HepG2 (cell line): ENCODE results near the gene TEAD3. TPM values are rescaled to one million over a fixed set of nuclear protein-coding genes. Genes with fewer than 3 reads are reported as not detected.

Experiments used
- CCDC6 ChIP-seq: sonication (generic); formaldehyde crosslinking; IDR thresholded peaks from 2 replicates; pipeline ENCODE4 v1.8.1; 2022; ENCODE audit warnings: mild to moderate bottlenecking, missing genetic modification reagents, moderate library complexity
- EED ChIP-seq: sonication (generic); formaldehyde crosslinking; IDR thresholded peaks from 2 replicates; pipeline ENCODE4 v1.5.0; 2020; ENCODE audit warnings: mild to moderate bottlenecking, missing genetic modification reagents
- ERF ChIP-seq: IDR thresholded peaks from 2 replicates; pipeline ENCODE4 v1.6.1; 2018; ENCODE audit warnings: missing biosample characterization, missing genetic modification reagents
- HNF4A ChIP-seq: sonication (generic); formaldehyde crosslinking; IDR thresholded peaks from 2 replicates; pipeline ENCODE4 v1.4.0; 2020; ENCODE audit warnings: missing genetic modification reagents
- KMT2A ChIP-seq: sonication (generic); formaldehyde crosslinking; IDR thresholded peaks from 2 replicates; pipeline ENCODE4 v1.4.0; 2020; ENCODE audit warnings: missing genetic modification reagents
- NAIF1 ChIP-seq: sonication (generic); formaldehyde crosslinking; IDR thresholded peaks from 2 replicates; pipeline ENCODE4 v1.5.0; 2020; ENCODE audit warnings: mild to moderate bottlenecking, missing genetic modification reagents, borderline replicate concordance
- PHF20 ChIP-seq: sonication (generic); formaldehyde crosslinking; IDR thresholded peaks from 2 replicates; pipeline ENCODE4 v1.5.0; 2020; ENCODE audit warnings: mild to moderate bottlenecking, missing genetic modification reagents
- POLR2G ChIP-seq: fragments of 200-400 bp; formaldehyde crosslinking; IDR thresholded peaks from 2 replicates; pipeline ENCODE4 v1.6.1; 2018; ENCODE audit warnings: mild to moderate bottlenecking, low read depth, low read length, moderate library complexity
- RXRA ChIP-seq: sonication (generic); formaldehyde crosslinking; IDR thresholded peaks from 2 replicates; pipeline ENCODE4 v1.5.1; 2020; ENCODE audit warnings: missing genetic modification reagents
- SRSF1 ChIP-seq: fragments of 200-400 bp; formaldehyde crosslinking; optimal IDR thresholded peaks from 2 replicates; pipeline ENCODE3; 2017; ENCODE audit warnings: mild to moderate bottlenecking, low read depth, low read length, moderate library complexity
- TAF1 ChIP-seq: sonication (generic); formaldehyde crosslinking; IDR thresholded peaks from 2 replicates; pipeline ENCODE4 v1.4.0; 2020; ENCODE audit warnings: missing genetic modification reagents
- XRCC5 ChIP-seq: fragments of 200-400 bp; formaldehyde crosslinking; optimal IDR thresholded peaks from 2 replicates; pipeline ENCODE3; 2017; ENCODE audit warnings: mild to moderate bottlenecking, low read length
- YEATS4 ChIP-seq: sonication (generic); formaldehyde crosslinking; IDR thresholded peaks from 2 replicates; pipeline ENCODE4 v1.4.0; 2020; ENCODE audit warnings: missing genetic modification reagents, borderline replicate concordance
- ZMAT3 ChIP-seq: sonication (generic); formaldehyde crosslinking; conservative IDR thresholded peaks from 2 replicates; pipeline ENCODE4 v1.7.0; 2021; ENCODE audit warnings: missing genetic modification reagents
- ZMYM4 ChIP-seq: sonication (generic); formaldehyde crosslinking; IDR thresholded peaks from 2 replicates; pipeline ENCODE4 v1.8.1; 2023; ENCODE audit warnings: mild to moderate bottlenecking, missing genetic modification reagents
- ZNF225 ChIP-seq: sonication (generic); formaldehyde crosslinking; IDR thresholded peaks from 2 replicates; pipeline ENCODE4 v1.4.0; 2020; ENCODE audit warnings: mild to moderate bottlenecking, missing genetic modification reagents
- ZNF33A ChIP-seq: sonication (generic); formaldehyde crosslinking; IDR thresholded peaks from 2 replicates; pipeline ENCODE4 v1.5.1; 2020; ENCODE audit warnings: missing genetic modification reagents, mild to moderate bottlenecking, moderate library complexity, borderline replicate concordance
- ZNF777 ChIP-seq: sonication (generic); formaldehyde crosslinking; IDR thresholded peaks from 2 replicates; pipeline ENCODE4 v1.4.0; 2020; ENCODE audit warnings: missing genetic modification reagents
- ZNF780A ChIP-seq: sonication (generic); formaldehyde crosslinking; IDR thresholded peaks from 2 replicates; pipeline ENCODE4 v1.8.0; 2022; ENCODE audit warnings: mild to moderate bottlenecking, missing genetic modification reagents, moderate library complexity
- polyA plus RNA-seq, 8 experiments: library from polyadenylated mRNA; depleted of rRNA in 3 of 8; stranded (reverse) in 7 of 8; unstranded in 1 of 8; fragments of >200 nt; fragmentation: Illumina TruSeq in 4 of 8; extraction: Trizol in 4 of 8; gene quantifications; 2 replicates each; pipeline versions ENCODE4 v1.2.1 to v1.2.3, GENCODE V29; 2011 to 2016; ENCODE audit warnings: low read depth in 4 of 8, missing spikeins in 1 of 8, mixed read lengths in 1 of 8; ENCODE audit not compliant: insufficient read depth in 1 of 8
- total RNA-seq, 5 experiments: library from RNA; depleted of rRNA; stranded (reverse); fragments of >200 nt; fragmentation: Illumina TruSeq; extraction: Trizol; gene quantifications; 2 replicates each; pipeline ENCODE4 v1.2.3, GENCODE V29; 2016; ENCODE audit warnings: low read depth in 1 of 5
- TF ChIP-seq, protein P1 (sequence below): sonication (generic); formaldehyde crosslinking; conservative IDR thresholded peaks from 2 replicates; pipeline ENCODE4 v1.8.1; 2023; ENCODE audit warnings: missing genetic modification reagents
- TF ChIP-seq, protein P2 (sequence below): sonication (generic); formaldehyde crosslinking; IDR thresholded peaks from 2 replicates; pipeline ENCODE4 v1.9.0; 2021; ENCODE audit warnings: missing genetic modification reagents, borderline replicate concordance
- TF ChIP-seq, protein P3 (sequence below): IDR thresholded peaks from 2 replicates; pipeline ENCODE4 v1.6.1; 2016; ENCODE audit warnings: mild to moderate bottlenecking, missing biosample characterization, missing genetic modification reagents
- TF ChIP-seq, protein P4 (sequence below): sonication (generic); formaldehyde crosslinking; IDR thresholded peaks from 2 replicates; pipeline ENCODE4 v1.4.0; 2020; ENCODE audit warnings: missing genetic modification reagents, borderline replicate concordance

Gene TEAD3
- total and polyA plus RNA-seq, 2 of the 13 experiments (the other 11 are each of a cell fraction or from before 2014, with no cell fraction given), result 15.1 to 16.5 TPM

DNA sequence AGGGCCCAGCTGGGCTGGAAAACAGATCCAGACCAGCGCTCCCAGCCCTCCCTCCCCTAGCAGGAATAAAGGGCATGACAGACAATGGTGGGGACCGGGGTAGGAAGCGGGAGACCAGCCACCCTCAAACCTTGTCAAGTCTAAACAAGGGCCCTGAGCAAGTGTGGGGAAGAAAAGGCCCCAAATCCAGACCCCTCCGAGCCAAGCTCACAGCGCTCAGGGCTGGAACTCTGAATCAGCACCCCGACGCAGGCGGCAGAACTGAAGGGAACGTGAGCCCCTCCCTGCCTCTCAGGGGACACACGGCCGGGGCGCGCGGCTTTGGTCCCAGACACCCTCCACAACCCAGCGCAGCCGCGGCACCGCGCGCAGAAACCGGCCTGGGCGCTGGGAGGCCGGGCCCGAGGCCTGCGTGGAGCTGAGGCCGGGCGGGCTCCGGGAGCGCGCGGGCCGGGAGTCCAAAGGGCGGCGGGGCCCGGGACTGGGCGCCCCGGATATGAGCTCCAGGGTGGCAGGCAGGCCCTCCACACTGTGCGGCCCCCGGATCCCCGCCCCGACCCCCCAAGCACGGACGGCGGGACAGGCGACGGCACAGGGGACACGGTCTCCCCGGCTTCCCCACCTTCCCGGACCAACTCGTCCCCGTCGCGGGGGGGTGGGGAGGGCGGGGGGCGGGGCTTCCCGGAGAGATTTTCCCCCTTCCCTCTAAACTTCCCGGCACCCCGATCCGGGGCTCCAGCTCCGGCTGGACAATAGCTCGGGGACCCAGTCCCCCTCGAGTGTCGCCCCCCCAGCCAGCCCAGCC lies 641 bp downstream of the TEAD3 start (continued):
- TF ChIP-seq KMT2A (CRISPR knock-in tag), result peak; percentile 30; the same call in 1 of the 2 replicates
- no peak for TF ChIP-seq EED (CRISPR knock-in tag)
- TF ChIP-seq XRCC5, result peak; percentile 17
- TF ChIP-seq, protein P1, sequence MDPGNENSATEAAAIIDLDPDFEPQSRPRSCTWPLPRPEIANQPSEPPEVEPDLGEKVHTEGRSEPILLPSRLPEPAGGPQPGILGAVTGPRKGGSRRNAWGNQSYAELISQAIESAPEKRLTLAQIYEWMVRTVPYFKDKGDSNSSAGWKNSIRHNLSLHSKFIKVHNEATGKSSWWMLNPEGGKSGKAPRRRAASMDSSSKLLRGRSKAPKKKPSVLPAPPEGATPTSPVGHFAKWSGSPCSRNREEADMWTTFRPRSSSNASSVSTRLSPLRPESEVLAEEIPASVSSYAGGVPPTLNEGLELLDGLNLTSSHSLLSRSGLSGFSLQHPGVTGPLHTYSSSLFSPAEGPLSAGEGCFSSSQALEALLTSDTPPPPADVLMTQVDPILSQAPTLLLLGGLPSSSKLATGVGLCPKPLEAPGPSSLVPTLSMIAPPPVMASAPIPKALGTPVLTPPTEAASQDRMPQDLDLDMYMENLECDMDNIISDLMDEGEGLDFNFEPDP (CRISPR knock-in tag), result 0 out of 2 replicates have a peak, but pooled peaks have one; percentile 78
- 0 out of 2 replicates have a peak, but pooled peaks have one; percentile 42 for TF ChIP-seq PHF20 (CRISPR knock-in tag)
- TF ChIP-seq TAF1 (CRISPR knock-in tag), result peak; percentile 48; the same call in 1 of the 2 replicates
- peak; percentile 11; the same call in 1 of the 2 replicates for TF ChIP-seq RXRA (CRISPR knock-in tag)
- TF ChIP-seq ZNF780A, result no peak
- peak; percentile 94 for TF ChIP-seq YEATS4 (CRISPR knock-in tag)
- TF ChIP-seq ZNF777, result peak; percentile 69
- 0 out of 2 replicates have a peak, but pooled peaks have one; percentile 58 for TF ChIP-seq CCDC6
- peak; percentile 40; the same call in 1 of the 2 replicates for TF ChIP-seq ZMAT3 (CRISPR knock-in tag)
- no peak for TF ChIP-seq ZNF33A (CRISPR knock-in tag)
- TF ChIP-seq HNF4A (CRISPR knock-in tag), result peak; percentile 41
- peak; percentile 57 for TF ChIP-seq POLR2G
- TF ChIP-seq, protein P2, sequence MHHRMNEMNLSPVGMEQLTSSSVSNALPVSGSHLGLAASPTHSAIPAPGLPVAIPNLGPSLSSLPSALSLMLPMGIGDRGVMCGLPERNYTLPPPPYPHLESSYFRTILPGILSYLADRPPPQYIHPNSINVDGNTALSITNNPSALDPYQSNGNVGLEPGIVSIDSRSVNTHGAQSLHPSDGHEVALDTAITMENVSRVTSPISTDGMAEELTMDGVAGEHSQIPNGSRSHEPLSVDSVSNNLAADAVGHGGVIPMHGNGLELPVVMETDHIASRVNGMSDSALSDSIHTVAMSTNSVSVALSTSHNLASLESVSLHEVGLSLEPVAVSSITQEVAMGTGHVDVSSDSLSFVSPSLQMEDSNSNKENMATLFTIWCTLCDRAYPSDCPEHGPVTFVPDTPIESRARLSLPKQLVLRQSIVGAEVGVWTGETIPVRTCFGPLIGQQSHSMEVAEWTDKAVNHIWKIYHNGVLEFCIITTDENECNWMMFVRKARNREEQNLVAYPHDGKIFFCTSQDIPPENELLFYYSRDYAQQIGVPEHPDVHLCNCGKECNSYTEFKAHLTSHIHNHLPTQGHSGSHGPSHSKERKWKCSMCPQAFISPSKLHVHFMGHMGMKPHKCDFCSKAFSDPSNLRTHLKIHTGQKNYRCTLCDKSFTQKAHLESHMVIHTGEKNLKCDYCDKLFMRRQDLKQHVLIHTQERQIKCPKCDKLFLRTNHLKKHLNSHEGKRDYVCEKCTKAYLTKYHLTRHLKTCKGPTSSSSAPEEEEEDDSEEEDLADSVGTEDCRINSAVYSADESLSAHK (CRISPR knock-in tag), result 0 out of 2 replicates have a peak, but pooled peaks have one; percentile 18
- TF ChIP-seq ERF (CRISPR knock-in tag), result no peak
- TF ChIP-seq NAIF1 (CRISPR knock-in tag), result no peak
- TF ChIP-seq, protein P3, sequence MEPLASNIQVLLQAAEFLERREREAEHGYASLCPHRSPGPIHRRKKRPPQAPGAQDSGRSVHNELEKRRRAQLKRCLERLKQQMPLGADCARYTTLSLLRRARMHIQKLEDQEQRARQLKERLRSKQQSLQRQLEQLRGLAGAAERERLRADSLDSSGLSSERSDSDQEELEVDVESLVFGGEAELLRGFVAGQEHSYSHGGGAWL, result peak; percentile 66
- TF ChIP-seq SRSF1, result peak; percentile 28
- TF ChIP-seq ZNF225 (CRISPR knock-in tag), result peak; percentile 40; the same call in 1 of the 2 replicates
- TF ChIP-seq, protein P4, sequence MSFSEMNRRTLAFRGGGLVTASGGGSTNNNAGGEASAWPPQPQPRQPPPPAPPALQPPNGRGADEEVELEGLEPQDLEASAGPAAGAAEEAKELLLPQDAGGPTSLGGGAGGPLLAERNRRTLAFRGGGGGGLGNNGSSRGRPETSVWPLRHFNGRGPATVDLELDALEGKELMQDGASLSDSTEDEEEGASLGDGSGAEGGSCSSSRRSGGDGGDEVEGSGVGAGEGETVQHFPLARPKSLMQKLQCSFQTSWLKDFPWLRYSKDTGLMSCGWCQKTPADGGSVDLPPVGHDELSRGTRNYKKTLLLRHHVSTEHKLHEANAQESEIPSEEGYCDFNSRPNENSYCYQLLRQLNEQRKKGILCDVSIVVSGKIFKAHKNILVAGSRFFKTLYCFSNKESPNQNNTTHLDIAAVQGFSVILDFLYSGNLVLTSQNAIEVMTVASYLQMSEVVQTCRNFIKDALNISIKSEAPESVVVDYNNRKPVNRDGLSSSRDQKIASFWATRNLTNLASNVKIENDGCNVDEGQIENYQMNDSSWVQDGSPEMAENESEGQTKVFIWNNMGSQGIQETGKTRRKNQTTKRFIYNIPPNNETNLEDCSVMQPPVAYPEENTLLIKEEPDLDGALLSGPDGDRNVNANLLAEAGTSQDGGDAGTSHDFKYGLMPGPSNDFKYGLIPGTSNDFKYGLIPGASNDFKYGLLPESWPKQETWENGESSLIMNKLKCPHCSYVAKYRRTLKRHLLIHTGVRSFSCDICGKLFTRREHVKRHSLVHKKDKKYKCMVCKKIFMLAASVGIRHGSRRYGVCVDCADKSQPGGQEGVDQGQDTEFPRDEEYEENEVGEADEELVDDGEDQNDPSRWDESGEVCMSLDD (CRISPR knock-in tag), result no peak; the same call in 1 of the 2 replicates
- TF ChIP-seq ZMYM4 (CRISPR knock-in tag), result peak; percentile 67
